Fibroblast of villous mesenchyme (primary cell): Measurements from ENCODE around the gene PNPLA7. TPM values are rescaled to one million over a fixed set of nuclear protein-coding genes. Genes with fewer than 3 reads are reported as not detected.
"Not testable (repeated sequence)": the region's sequence is repeated elsewhere in the genome, so short reads cannot be mapped to it uniquely, and the experiment has no call there.

ENCODE experiments used
- DNase-seq: peaks from one replicate; pipeline ENCODE4 v3.0.0-alpha.2; 2010; ENCODE audit warnings: low read depth
- H3K4me3 ChIP-seq: 2 replicates; pipeline ENCODE4 v1.5.1; 2011; ENCODE audit warnings: low read depth, mild to moderate bottlenecking, low read length
- total RNA-seq: library from RNA; depleted of rRNA; stranded (reverse); fragments of >200 nt; gene quantifications from 2 replicates; pipeline ENCODE4 v1.2.3, GENCODE V29; 2012
- TF ChIP-seq, protein P1 (sequence below): IDR thresholded peaks from 2 replicates; pipeline ENCODE4 v1.5.1; 2012; ENCODE audit warnings: low read depth, mild to moderate bottlenecking, low read length; ENCODE audit not compliant: insufficient read depth

Gene PNPLA7
- total RNA-seq: 0.64 and 1.3 TPM in 2 replicates

- DNase-seq: peak; percentile 83
- H3K4me3 ChIP-seq: peak within 1 kb of the TSS; percentile 69
- TF ChIP-seq, protein P1, sequence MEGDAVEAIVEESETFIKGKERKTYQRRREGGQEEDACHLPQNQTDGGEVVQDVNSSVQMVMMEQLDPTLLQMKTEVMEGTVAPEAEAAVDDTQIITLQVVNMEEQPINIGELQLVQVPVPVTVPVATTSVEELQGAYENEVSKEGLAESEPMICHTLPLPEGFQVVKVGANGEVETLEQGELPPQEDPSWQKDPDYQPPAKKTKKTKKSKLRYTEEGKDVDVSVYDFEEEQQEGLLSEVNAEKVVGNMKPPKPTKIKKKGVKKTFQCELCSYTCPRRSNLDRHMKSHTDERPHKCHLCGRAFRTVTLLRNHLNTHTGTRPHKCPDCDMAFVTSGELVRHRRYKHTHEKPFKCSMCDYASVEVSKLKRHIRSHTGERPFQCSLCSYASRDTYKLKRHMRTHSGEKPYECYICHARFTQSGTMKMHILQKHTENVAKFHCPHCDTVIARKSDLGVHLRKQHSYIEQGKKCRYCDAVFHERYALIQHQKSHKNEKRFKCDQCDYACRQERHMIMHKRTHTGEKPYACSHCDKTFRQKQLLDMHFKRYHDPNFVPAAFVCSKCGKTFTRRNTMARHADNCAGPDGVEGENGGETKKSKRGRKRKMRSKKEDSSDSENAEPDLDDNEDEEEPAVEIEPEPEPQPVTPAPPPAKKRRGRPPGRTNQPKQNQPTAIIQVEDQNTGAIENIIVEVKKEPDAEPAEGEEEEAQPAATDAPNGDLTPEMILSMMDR: no peak
Observed at GRCh38 chr9:137550231-137550621, at the start of gene PNPLA7. PNPLA7 (minus strand) TSS chr9:137550402; CDS start chr9:137550197, 205 bp downstream.

DNA sequence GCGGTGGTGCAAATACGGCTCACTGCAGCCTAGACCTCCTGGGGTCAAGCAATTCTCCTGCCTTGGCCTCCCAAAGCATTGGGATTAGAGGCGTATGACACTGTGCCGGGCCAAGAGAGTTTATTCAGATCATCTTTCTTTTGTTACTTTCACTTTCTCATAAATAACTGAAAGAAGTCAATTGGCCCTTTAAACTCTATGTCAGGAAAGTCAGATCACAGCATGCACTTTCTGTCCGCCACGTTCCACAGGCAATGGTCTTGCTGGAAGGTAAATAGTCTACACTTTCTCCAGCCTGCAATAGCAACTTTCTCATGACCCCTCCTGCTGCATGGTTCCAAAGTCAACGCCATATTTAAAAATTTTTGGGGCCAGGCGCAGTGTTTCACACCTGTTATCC lies 48.7 kb upstream of the PNPLA7 start:
- TF ChIP-seq, protein P1: no peak
- no peak overlapping the region for H3K4me3 ChIP-seq
- no peak for DNase-seq

DNA sequence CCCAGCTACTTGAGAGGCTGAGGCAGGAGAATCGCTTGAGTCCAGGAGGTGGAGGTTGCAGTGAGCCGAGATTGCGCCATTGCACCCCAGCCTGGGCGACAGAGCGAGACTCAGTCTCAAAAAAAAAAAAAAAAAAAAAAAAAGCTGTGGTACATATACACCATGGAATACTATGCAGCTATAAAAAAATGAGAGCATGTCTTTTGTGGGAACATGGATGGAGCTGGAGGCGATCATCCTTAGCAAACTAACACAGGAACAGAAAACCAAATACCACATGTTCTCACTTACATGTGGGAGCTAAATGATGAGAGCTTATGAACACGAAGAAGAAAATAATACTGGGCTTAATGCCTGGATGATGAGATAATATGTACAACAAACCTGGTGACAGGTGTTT lies 46.4 kb upstream of the PNPLA7 start:
- DNase-seq, H3K4me3 ChIP-seq: not testable (repeated sequence)

DNA sequence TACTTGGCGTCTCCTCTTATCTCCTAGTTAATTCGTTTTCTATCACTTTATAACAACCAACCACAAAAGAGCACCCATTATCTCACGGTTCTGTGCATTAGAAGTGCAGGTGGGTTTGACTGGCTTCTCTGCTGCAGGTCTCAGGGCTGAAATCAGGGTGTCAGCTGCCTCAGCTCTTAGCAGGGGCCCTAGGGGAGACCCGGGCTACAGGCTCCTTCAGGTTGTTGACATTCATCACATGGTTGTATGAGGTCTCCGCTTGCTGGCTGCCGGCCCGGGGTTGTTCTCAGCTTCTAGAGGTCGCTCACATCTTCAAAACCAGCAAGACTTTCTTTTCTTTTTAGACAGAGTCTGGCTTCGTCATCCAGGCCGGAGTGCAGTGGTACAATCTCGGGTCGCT lies 43.0 kb upstream of the PNPLA7 start:
- TF ChIP-seq, protein P1: no peak
- DNase-seq: no peak
- no peak overlapping the region for H3K4me3 ChIP-seq

DNA sequence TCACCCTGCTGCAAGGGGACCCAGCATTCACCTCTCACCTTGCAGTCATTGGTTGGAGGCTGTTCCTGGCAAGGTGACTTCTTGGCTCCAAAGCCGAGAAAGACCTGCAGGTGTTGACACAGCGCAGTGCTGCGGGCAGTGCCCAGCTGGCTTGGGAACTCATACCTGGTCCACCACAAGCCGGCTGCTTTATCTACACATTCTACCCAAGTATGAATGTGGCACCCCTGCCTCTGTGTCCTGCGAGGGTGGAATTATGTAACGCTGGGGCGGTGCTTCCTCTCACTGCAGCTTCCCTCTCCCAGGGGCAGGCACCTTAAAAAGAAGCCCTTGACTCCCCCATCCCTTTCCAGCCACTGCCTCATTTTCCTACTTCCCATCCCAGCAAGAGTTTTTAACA lies 42.6 kb upstream of the PNPLA7 start:
- no peak for DNase-seq
- H3K4me3 ChIP-seq: no peak overlapping the region
- TF ChIP-seq, protein P1: no peak

- H3K4me3 ChIP-seq: peak within 1 kb of the TSS; percentile 79
- peak; percentile 86 for DNase-seq
- TF ChIP-seq, protein P1: no peak
Observed at GRCh38 chr9:137590469-137591383, 40.5 kb upstream of the PNPLA7 start, which contains the start of gene ZMYND19. ZMYND19 (minus strand) TSS chr9:137590512; CDS start chr9:137590263, 249 bp downstream.

GRCh38 chr9:137590123-137590468 lies 39.9 kb upstream of the PNPLA7 start:
- no peak for DNase-seq
- TF ChIP-seq, protein P1: no peak
- peak overlapping the region; percentile 70 for H3K4me3 ChIP-seq
